ENCODE results near the gene BORCS8.

The BORCS8 gene

GRCh38 chr19:19192078-19192882 lies at the start of gene BORCS8, which contains the start of gene RFXANK:
TSS of gene BORCS8 (minus strand) at chr19:19192152. CDS start at chr19:19192117, 35 bp downstream.
TSS of gene RFXANK (plus strand) at chr19:19192258. CDS start at chr19:19193947, 1,689 bp downstream.
- H3K4me3 ChIP-seq (replicated peaks in 1 of 2; ENCODE audit: low read depth in 2 of 2, low read length in 2 of 2): peak within 1 kb of the TSS; percentile 83 to 98
- DNase-seq (ENCODE audit: low read depth in 2 of 2): peak; percentile 99
- TF ChIP-seq CTCF (IDR thresholded peaks at IDR 0.05; ENCODE audit: low read depth, low read length): no peak

- H3K4me3 ChIP-seq (replicated peaks in 1 of 2; ENCODE audit: low read depth in 2 of 2, low read length in 2 of 2): no peak overlapping the region
- no peak for DNase-seq (ENCODE audit: low read depth in 2 of 2)
- TF ChIP-seq CTCF (IDR thresholded peaks at IDR 0.05; ENCODE audit: low read depth, low read length): no peak
Observed at GRCh38 chr19:19240476-19240875, 48.5 kb upstream of the BORCS8 start.

- TF ChIP-seq CTCF (IDR thresholded peaks at IDR 0.05; ENCODE audit: low read depth, low read length): no peak
- no peak overlapping the region for H3K4me3 ChIP-seq (replicated peaks in 1 of 2; ENCODE audit: low read depth in 2 of 2, low read length in 2 of 2)
- no peak for DNase-seq (ENCODE audit: low read depth in 2 of 2)
Observed at GRCh38 chr19:19239675-19240074, 47.7 kb upstream of the BORCS8 start.

- no peak for TF ChIP-seq CTCF (IDR thresholded peaks at IDR 0.05; ENCODE audit: low read depth, low read length)
- no peak overlapping the region for H3K4me3 ChIP-seq (replicated peaks in 1 of 2; ENCODE audit: low read depth in 2 of 2, low read length in 2 of 2)
- DNase-seq (ENCODE audit: low read depth in 2 of 2): no peak
Observed at GRCh38 chr19:19238126-19238894, 46.4 kb upstream of the BORCS8 start.

GRCh38 chr19:19236173-19236572 lies 44.2 kb upstream of the BORCS8 start:
- no peak for DNase-seq (ENCODE audit: low read depth in 2 of 2)
- no peak overlapping the region for H3K4me3 ChIP-seq (replicated peaks in 1 of 2; ENCODE audit: low read depth in 2 of 2, low read length in 2 of 2)
- TF ChIP-seq CTCF (IDR thresholded peaks at IDR 0.05; ENCODE audit: low read depth, low read length): no peak

- TF ChIP-seq CTCF (IDR thresholded peaks at IDR 0.05; ENCODE audit: low read depth, low read length): no peak
- no peak for DNase-seq (ENCODE audit: low read depth in 2 of 2)
- no peak overlapping the region for H3K4me3 ChIP-seq (replicated peaks in 1 of 2; ENCODE audit: low read depth in 2 of 2, low read length in 2 of 2)
Observed at GRCh38 chr19:19234220-19234816, 42.4 kb upstream of the BORCS8 start.

Measured in cardiac fibroblast (primary cell).